GM18511 (cell line): ENCODE measurements around the gene SDK1.
A peak's percentile ranks its signal among the peaks of the same experiment; 100 is the strongest.

Source experiments
- ATAC-seq: cut with Tn5 transposase; IDR thresholded peaks from one replicate; pipeline ENCODE4 v1.9.1; 2021; ENCODE audit warnings: mild to moderate bottlenecking, moderate library complexity; ENCODE audit not compliant: unreplicated experiment

SDK1 gene, protein sequence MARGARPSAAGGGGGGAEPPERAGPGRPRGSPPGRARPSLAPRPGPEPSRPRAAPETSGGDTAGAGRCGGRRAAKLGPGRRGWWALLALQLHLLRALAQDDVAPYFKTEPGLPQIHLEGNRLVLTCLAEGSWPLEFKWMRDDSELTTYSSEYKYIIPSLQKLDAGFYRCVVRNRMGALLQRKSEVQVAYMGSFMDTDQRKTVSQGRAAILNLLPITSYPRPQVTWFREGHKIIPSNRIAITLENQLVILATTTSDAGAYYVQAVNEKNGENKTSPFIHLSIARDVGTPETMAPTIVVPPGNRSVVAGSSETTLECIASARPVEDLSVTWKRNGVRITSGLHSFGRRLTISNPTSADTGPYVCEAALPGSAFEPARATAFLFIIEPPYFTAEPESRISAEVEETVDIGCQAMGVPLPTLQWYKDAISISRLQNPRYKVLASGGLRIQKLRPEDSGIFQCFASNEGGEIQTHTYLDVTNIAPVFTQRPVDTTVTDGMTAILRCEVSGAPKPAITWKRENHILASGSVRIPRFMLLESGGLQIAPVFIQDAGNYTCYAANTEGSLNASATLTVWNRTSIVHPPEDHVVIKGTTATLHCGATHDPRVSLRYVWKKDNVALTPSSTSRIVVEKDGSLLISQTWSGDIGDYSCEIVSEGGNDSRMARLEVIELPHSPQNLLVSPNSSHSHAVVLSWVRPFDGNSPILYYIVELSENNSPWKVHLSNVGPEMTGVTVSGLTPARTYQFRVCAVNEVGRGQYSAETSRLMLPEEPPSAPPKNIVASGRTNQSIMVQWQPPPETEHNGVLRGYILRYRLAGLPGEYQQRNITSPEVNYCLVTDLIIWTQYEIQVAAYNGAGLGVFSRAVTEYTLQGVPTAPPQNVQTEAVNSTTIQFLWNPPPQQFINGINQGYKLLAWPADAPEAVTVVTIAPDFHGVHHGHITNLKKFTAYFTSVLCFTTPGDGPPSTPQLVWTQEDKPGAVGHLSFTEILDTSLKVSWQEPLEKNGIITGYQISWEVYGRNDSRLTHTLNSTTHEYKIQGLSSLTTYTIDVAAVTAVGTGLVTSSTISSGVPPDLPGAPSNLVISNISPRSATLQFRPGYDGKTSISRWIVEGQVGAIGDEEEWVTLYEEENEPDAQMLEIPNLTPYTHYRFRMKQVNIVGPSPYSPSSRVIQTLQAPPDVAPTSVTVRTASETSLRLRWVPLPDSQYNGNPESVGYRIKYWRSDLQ (N-terminal part only)

DNA sequence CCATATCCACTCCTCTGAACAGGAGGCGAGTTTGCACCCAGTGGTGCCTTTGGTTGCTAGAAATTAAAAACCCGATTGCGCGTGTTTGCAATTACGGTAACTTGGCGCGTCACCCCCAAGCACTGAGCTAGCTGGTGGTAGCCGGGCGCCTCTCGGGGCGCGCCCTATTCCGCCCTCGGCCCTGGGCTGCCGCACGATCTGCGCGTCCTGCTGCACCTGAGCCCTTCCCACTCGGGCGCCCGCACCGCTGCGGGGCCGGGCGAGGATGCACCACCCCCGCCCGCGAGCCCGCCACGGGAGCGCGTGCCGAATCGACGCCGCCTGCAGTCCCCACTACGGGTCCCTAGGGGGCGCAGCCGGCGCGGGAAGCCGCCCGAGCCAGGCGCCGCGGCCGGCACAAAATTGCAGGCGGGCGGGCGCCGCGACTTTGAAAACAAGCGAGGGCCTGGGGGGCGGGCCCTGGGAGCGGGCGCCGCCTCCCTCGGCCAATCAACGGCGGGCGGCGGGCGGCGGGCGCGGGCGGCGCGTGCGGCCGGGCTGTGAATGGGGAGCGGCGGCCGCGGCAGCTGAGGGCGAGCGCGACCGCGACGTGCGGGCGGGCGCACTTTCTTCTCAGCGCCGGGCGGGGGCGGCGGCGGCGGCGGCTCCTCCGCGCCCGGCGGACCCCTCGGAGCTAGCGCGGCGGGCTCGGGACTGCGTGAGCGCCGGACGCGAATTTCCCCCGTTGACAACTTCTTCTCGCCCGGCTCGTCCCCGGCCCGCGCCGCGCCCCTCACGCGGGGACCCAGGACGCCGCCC is at the start of gene SDK1:
SDK1 (plus strand) TSS at position 602 of the 798 bp plus-strand sequence. CDS start 335 bp downstream, outside the sequence.
- peak; percentile 88 for ATAC-seq

DNA sequence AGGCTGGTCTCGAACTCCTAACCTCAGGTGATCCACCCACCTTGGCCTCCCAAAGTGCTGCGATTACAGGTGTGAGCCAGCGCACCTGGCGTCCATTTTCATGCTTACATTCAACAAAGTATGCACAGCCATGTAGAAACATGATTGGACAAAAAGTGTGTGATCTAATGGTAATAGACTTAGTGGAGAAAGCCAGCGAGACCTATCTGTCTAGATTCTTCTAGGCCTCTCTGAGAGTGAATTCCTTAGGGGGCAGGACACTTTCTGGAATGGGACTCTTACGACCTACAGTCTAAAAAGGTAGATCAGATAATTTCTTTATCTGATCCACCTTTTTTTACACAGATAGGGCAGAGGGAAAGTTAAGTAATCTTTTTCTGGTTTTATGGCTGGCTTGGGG is 46.3 kb upstream of the SDK1 start:
- no peak for ATAC-seq

DNA sequence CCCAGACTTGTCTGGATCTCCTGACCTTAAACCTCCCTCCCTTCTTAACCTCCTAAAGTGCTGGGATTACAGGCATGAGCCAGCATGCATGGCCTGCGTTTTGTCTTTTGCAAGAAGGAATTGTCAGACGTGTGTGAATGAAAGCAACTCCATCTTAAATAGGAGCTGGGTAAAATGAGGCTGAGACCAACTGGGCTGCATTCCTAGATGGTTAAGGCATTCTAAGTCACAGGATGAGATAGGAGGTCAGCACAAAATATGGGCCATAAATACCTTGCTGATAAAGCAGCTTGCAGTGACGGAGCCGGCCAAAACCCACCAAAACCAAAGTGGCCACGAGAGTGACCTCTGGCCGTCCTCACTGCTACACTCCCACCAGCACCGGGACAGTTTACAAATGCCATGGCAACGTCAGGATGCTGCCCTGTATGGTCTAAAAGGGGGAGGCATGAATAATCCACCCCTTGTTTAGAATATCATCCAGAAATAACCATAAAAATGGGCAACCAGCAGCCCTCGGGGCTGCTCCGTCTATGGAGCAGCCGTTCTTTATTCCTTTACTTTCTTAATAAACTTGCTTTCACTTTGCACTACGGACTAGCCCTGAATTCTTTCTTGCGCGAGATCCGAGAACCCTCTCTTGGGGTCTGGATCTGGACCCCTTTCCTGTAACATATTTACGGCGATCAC is 41.2 kb upstream of the SDK1 start:
- ATAC-seq: no peak

DNA sequence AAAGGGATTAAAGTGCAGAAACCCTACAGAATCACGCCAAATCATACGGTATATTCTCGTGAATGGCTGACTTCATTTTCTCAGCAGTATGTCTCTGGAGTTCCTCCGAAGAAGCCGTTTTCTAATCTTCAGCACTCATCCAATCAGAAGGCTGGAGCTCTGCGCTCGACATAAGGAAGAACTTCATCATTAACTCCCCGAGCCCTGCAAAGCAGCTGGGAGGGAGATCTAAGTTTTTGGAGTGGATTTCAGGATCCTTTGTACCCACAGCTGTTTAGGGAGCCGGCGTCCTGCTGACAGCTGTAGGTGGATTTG is 40.7 kb upstream of the SDK1 start:
- ATAC-seq: no peak

DNA sequence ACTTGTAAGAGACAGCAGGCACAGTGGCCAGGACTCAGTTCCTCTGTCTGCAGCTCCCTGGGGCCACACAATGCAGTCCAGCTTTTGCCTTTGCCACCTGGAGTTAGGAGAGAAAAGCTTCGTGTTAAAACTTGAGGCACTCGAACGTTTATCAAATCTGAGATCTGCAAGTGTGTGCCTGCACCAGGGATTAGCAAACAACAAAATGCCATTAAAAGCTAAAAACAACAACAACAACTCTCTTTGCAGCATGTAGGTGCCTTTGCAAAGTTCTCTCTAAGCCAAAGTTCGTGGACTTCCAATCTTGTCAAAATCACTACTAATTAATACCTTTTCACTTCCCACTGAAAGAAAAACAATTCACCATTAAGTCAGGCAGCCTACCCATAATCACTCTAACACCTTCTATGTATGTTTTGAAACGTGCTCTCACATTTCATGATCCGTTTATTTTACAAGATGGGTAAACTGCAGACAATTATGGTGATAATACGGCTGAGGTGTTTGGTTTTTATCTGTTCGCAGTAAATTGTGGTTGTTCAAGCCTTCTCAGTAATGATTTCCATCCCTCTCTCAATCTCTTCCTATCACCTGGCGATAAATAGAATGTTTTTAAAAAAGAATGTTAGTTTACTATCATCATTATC is 36.2 kb upstream of the SDK1 start:
- ATAC-seq: no peak

DNA sequence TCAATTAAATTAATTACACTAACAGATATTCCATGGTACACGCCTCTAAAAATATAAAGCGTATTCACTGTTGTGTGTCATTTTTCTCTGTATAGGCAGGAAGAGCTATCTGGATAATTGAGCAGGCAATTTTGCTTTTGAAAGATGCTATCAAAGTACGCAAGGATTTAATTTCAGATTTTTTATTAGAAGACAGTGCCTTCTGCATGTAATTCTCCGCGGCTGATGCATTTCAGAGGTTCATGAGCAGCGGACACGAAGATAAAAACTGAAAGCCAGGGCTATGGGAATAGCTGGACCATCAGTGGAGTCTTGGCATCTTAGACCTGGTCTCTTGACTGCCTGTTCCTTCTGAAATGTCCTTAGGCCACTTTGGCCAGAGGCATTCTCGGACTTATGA is 35.7 kb upstream of the SDK1 start:
- no peak for ATAC-seq

DNA sequence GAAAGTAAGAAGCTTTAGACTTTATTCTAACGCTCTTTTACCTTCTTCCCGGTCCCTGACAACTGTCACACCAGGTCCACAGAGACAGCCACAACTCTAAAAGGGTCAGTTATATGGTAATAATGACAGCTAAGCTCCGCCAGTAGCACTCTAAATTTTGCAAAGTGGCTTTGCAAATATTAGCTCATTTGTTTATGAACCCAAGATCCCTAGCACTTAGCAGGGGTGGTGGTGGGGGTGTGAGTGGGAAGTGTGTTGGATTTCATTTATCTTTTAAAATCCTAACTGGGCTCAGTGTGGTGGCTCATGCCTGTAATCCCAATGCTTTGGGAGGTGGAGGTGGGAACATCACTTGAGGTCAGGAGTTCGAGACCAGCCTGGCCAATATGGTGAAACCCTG is 34.8 kb upstream of the SDK1 start:
- ATAC-seq: no peak

DNA sequence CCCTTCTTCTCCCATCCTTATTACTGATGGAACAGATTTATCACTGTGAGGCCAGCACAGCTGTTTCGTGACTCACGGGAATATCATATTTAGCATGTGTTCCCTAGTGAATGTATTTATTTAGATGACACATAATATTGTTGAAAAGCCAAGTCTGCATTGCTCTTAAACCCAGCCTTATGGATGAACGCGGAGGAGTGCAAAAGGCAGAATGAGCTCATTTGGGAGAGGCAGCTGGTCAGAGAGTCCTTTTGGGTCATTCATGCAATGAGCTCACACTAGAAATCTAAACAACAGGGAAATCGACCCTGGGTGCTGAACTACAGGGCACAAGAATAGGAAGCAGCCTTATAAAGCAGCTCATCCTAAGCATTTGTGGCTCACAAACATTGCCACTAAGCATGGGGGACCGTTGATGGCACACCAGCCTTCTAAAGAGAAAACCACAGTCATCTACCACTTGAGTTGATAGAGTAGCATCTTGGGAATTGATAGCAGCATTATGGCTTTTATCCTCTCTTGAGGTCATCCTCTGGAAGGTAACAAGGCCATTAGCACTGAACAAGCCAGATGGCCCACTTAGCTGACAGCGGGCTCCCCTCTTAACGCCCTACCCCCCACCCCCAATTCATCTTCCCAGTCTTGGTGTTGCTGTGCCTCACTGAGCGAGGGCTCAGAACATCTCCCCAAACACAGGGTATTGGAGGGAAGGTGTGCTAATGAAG is 32.9 kb upstream of the SDK1 start:
- no peak for ATAC-seq

DNA sequence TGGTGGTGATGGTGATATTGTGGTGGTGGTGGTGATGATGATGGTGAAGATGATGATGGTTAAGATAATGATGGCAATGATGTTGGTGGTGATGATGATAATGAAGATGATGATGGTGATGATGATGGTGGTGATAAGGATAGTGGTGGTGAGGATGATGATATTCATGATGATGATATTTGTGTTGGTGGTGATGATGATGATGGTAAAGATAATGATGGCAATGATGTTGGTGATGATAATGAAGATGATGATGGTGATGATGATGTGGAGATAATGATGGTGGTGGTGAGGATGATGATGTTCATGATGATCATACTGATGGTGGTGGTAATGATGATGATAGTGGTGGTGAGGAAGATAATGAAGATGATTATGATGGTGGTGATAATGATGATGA is 30.7 kb upstream of the SDK1 start:
- no peak for ATAC-seq

DNA sequence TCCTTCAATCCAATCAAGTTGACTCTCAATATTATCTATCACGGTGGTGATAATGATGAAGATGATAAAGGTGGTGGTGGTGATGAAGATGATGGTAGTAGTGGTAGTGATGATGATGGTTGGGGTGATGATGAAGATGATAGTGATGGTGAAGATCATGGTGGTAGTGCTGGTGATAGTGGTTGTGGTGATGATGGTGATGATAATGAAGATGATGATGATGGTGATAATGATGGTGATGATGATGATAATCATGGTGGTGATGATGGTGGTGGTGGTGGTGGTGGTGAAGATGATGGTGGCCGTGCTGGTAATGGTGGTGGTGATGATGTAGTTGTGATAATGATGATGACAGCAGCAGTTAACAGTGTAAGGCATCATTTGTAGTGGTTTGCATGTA is 29.8 kb upstream of the SDK1 start:
- ATAC-seq: no peak

DNA sequence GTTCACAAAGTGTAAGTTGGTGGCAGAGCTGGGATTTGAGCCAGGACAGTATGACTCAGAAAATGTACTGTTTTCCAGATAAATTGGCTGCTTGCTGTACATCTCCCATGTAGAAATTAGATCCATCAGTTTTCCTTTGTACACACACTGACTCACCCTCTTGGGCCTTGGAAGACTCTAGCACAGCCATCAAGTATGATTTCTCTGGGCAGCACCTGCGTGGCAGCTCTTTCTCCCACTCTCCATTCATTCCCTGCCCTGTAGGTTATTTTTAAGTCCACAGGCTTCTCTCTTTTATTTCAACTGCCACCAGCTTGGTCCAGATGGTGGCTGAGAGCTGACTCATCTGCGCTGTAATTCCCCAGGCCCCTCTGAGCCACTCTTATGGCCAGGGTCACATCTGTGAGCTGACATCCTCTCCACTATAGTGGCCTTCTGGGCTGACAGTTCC is 28.3 kb upstream of the SDK1 start:
- ATAC-seq: no peak

DNA sequence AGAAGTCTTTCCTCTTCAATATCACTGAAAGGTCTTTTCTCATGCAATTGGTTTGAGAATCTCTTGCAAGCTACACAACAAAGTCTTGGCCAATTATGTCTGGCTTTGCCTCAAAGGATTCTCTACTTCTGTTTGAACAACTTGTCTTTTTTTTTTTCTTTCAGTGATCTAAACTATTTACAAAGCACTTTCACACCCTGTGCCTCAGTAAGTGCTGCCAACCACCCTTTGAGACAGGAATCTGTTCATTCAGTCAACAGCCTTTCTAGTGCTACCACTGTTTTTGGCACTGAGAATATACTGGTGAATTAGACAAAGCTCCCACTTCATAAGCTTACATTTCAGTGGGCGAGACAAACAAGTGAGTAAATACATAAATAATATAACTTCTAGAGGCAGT is 26.9 kb upstream of the SDK1 start:
- ATAC-seq: no peak

DNA sequence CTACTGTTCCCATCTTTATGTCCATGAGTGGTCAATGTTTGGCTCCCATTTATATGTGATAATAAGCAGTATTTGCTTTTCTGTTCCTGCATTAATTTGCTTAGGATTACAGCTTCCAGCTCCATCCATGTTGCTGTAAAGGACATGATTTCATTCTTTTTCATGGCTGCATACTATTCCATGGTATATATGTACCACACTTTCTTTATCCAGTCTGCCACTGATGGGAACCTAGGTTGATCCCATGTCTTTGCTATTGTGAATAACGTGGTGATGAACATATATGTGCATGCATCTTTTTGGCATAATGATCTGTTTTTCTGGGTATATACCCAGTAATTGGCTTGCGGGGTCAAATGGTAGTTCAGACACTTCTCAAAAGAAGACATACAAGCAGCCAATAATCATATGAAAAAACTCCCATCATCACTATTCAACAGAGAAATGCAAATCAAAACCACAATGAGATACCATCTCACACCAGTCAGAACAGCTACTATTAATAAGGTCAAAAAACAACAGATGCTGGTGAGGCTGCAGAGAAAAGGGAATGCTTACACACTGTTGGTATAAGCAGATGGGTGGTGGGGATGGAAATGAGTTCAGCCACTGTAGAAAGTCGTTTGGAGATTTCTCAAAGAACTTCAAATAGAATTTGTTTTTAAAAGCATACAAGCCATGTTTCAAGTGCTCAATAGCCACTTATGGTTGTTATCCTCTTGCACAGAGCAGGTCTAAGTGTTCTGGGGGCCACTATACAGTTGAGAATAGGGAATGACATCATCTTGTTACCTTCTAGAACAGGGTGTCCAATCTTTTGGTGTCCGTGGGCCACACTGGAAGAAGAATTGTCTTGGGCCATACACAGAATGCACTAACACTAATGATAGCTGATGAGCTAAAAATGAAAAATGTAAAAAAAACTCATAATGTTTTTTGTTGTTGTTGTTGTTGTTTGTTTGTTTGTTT is 23.2 kb upstream of the SDK1 start:
- ATAC-seq: no peak

DNA sequence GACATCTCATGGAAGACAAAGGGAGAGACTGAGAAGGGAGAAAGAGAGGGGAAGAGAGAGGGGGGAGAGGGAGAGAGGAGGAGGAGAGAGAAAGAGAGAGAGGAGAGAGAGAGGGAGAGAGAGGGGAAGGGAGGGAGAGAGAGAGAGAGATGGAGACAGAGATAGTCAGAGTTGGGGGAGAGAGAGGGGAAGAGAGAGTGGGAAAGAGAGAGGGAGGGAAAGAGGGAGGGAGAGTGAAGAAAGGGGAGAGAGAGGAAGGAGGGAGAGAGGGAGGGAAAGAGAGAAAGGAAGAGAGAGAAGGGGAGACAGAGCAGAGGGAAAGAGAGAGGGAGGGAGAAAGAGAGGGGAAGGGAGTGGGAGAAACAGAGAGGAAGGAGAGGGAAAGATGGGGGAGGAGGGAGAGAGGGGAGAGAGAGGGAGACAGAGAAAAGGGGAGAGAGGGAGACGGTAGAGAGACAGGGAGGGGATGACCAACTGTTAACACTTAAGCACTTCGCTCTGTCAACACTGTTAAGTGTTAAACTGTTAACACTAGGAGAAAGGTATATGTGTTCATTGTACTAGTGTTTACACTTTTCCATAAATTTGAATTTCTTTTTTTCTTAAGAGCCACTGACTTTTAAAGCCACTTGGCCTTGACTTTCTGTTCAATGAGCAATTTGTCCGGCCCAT is 21.8 kb upstream of the SDK1 start:
- no peak for ATAC-seq

DNA sequence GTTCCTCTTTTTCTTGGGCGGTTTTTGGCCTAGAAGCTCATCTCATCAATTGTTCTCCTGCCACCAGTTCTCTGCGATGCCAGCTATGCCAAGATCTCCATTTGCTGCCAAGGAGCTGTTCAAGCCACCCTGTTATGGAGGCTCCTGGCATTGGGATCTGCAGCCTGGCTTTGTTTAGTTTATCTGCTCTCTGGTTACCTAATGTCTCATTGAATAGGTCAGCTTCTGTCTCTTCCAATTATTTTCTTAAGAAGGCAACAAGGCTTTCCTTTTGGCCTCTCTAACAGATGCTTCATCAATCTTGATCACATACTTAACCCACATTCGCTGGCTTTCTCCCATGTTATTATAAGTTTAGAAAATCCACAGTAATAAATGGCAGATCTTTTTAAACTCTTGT is 20.6 kb upstream of the SDK1 start:
- no peak for ATAC-seq

DNA sequence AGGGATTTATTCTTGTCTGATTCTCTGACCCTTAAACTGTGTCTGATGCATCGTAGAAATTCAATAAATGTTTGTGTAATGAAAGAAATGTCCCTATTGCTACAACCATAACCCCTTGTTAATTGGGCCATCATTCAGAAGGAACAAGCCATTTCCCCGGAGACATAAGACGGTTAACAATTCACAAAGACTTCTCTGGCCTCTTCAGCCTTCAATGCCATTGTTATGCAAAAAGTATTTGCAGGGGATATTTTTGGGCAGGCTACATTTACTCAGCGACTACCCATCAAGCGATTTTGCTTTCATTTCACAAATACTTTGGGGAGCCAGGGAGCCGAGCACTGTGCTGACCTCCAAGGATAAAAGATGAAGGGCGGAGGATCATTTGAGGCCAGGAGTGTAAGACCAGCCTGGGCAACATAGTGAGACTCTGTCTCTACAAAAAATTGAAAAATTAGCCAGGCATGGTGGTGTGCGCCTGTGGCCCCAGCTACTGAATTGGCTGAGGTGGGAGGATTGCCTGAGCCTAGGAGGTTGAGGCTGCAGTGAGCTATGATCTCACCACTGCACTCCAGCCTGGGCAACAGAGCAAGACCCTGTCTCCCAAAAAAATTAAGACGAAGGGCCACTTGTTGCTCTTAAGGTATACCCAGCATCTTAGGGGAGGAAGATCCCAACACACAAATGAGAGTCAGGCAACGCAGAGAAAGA is 20.0 kb upstream of the SDK1 start:
- no peak for ATAC-seq

DNA sequence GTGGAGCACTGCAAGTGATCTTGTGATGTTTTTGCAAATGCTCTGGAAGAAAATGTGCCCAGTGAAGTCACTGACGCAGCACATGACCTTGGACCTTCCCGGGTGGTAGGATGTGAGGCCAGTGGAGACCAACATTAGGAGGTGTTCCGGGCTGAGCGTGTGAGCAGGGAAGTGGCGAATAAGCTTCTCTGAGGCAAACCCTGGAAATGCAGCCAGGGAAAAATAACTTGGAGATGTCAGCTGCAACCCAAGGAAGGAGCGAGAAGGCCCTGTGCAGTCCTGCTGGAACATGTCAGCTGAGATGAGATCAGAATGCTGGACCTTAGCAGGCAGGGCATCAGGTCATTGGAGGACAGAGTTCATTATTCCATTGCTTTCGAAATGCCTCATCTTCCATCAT is 18.6 kb upstream of the SDK1 start:
- ATAC-seq: no peak
